PC-9 (cell line): ENCODE measurements around the gene LIN52.

Experiments
- EZH2 ChIP-seq: fragments of 200-600 bp; sonication (generic); IDR thresholded peaks from 2 replicates; pipeline ENCODE4 v1.8.0; 2017; ENCODE audit warnings: antibody characterized with exemption, low read depth
- TF ChIP-seq, protein P1 (sequence below): fragments of 200-600 bp; sonication (generic); conservative IDR thresholded peaks from 2 replicates; pipeline ENCODE4 v1.6.1; 2017; ENCODE audit warnings: mixed run types, antibody characterized with exemption, mild to moderate bottlenecking, moderate library complexity

DNA sequence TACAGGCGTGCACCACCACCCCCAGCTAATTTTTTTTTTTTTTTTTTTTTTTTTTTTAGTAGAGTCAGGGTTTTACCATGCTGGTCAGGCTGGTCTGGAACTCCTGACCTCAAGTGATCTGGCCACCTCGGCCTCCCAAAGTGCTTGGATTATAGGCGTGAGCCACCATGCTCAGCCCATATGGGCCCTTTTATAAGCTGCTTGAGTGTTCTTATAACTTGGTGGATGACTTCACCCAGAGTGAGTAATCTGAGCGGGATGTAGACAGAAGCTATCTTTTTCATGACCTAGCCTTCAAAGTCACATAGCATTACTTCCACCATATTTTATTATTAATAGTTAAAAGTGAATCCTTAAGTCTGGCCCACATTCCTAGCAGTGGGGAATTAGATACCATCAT lies 49.2 kb upstream of the LIN52 start:
- TF ChIP-seq, protein P1, sequence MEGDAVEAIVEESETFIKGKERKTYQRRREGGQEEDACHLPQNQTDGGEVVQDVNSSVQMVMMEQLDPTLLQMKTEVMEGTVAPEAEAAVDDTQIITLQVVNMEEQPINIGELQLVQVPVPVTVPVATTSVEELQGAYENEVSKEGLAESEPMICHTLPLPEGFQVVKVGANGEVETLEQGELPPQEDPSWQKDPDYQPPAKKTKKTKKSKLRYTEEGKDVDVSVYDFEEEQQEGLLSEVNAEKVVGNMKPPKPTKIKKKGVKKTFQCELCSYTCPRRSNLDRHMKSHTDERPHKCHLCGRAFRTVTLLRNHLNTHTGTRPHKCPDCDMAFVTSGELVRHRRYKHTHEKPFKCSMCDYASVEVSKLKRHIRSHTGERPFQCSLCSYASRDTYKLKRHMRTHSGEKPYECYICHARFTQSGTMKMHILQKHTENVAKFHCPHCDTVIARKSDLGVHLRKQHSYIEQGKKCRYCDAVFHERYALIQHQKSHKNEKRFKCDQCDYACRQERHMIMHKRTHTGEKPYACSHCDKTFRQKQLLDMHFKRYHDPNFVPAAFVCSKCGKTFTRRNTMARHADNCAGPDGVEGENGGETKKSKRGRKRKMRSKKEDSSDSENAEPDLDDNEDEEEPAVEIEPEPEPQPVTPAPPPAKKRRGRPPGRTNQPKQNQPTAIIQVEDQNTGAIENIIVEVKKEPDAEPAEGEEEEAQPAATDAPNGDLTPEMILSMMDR = no peak
- TF ChIP-seq EZH2 = no peak
